CD14-positive monocyte (primary cell): ENCODE results near the gene IGFBP4. TPM values are rescaled to one million over a fixed set of nuclear protein-coding genes. Genes with fewer than 3 reads are reported as not detected.

Experiments used
- DNase-seq, 3 donors: peaks; one replicate each; pipeline ENCODE4 v3.0.0-alpha.2; 2011 to 2022
- H2AFZ ChIP-seq: 2 replicates; pipeline ENCODE4 v1.6.0; 2012; ENCODE audit warnings: mild to moderate bottlenecking, low read depth, low read length, inconsistent platforms; ENCODE audit not compliant: insufficient read depth, poor library complexity, severe bottlenecking
- H3K27ac ChIP-seq, 2 donors: 1 replicate in 1 of 2; 2 replicates in 1 of 2; pipeline ENCODE4 v1.5.1; 2012 to 2013; ENCODE audit warnings: low read length in 2 of 2, control low read depth in 1 of 2, inconsistent platforms in 1 of 2, low read depth in 1 of 2, mild to moderate bottlenecking in 1 of 2
- H3K27me3 ChIP-seq, 2 donors: one replicate each; pipeline versions ENCODE4 v1.6.0 to v1.6.1; 2011 to 2013; ENCODE audit warnings: low read length in 2 of 2; ENCODE audit not compliant: control insufficient read depth in 2 of 2, insufficient read depth in 2 of 2
- H3K36me3 ChIP-seq, 2 donors: replicated peaks in 1 of 2; 1 replicate in 1 of 2; 2 replicates in 1 of 2; pipeline versions ENCODE4 v1.5.1 to v1.6.1; 2012 to 2013; ENCODE audit warnings: low read length in 2 of 2, control low read depth in 1 of 2, inconsistent platforms in 1 of 2, mild to moderate bottlenecking in 1 of 2; ENCODE audit not compliant: insufficient read depth in 2 of 2, control insufficient read depth in 1 of 2
- H3K4me1 ChIP-seq, 2 donors: 1 replicate in 1 of 2; 2 replicates in 1 of 2; pipeline versions ENCODE4 v1.5.1 to v1.6.1; 2012 to 2013; ENCODE audit warnings: low read length in 2 of 2, control low read depth in 1 of 2, inconsistent platforms in 1 of 2, mild to moderate bottlenecking in 1 of 2, moderate library complexity in 1 of 2; ENCODE audit not compliant: insufficient read depth in 2 of 2, control insufficient read depth in 1 of 2
- H3K4me2 ChIP-seq: replicated peaks from 2 replicates; pipeline ENCODE3; 2012; ENCODE audit warnings: low read length, moderate library complexity, mild to moderate bottlenecking; ENCODE audit not compliant: poor library complexity, severe bottlenecking; ENCODE audit errors: extremely low read depth
- H3K4me3 ChIP-seq, 3 experiments: fragments of 200-600 bp in 1 of 3; sonication (generic) in 1 of 3; replicated peaks in 1 of 3; 1 replicate in 2 of 3; 2 replicates in 1 of 3; pipeline ENCODE4 v1.5.1; 2011 to 2013; ENCODE audit warnings: low read length in 3 of 3, mild to moderate bottlenecking in 3 of 3, control low read depth in 2 of 3, low read depth in 2 of 3, inconsistent platforms in 1 of 3, moderate library complexity in 1 of 3
- H3K79me2 ChIP-seq: 2 replicates; pipeline ENCODE4 v1.6.0; 2012; ENCODE audit warnings: mild to moderate bottlenecking, control low read depth, inconsistent platforms, low read length, moderate library complexity; ENCODE audit not compliant: insufficient read depth
- H3K9ac ChIP-seq: 2 replicates; pipeline ENCODE4 v1.6.0; 2017; ENCODE audit warnings: low read length, mild to moderate bottlenecking; ENCODE audit not compliant: insufficient read depth, poor library complexity, severe bottlenecking
- H3K9me3 ChIP-seq, 2 donors: replicated peaks in 1 of 2; 1 replicate in 1 of 2; 2 replicates in 1 of 2; pipeline versions ENCODE4 v1.5.1 to v1.6.1; 2012 to 2013; ENCODE audit warnings: low read length in 2 of 2, control low read depth in 1 of 2; ENCODE audit not compliant: control insufficient read depth in 1 of 2, insufficient read depth in 1 of 2
- H4K20me1 ChIP-seq: 2 replicates; pipeline ENCODE4 v1.6.0; 2012; ENCODE audit warnings: mild to moderate bottlenecking, low read length, control low read depth, moderate library complexity; ENCODE audit not compliant: insufficient read depth
- H3K27ac Mint-ChIP-seq, 7 donors: one replicate each; pipeline ENCODE4 v1.8.0; 2020; ENCODE audit warnings: mild to moderate bottlenecking in 7 of 7, mixed read lengths in 7 of 7, moderate library complexity in 6 of 7, inconsistent platforms in 2 of 7
- H3K27me3 Mint-ChIP-seq, 3 donors: one replicate each; pipeline ENCODE4 v1.8.0; 2021 to 2022; ENCODE audit warnings: low read depth in 3 of 3, mild to moderate bottlenecking in 3 of 3, mixed read lengths in 3 of 3, moderate library complexity in 3 of 3, inconsistent platforms in 1 of 3
- H3K36me3 Mint-ChIP-seq, 2 donors: one replicate each; pipeline ENCODE4 v1.8.0; 2020; ENCODE audit warnings: mixed read lengths in 2 of 2, inconsistent platforms in 1 of 2, mild to moderate bottlenecking in 1 of 2
- H3K4me1 Mint-ChIP-seq: one replicate; pipeline ENCODE4 v1.8.0; 2020; ENCODE audit warnings: mild to moderate bottlenecking, mixed read lengths
- H3K4me3 Mint-ChIP-seq, 2 donors: one replicate each; pipeline ENCODE4 v1.8.0; 2020; ENCODE audit warnings: mild to moderate bottlenecking in 2 of 2, mixed read lengths in 2 of 2, moderate library complexity in 1 of 2
- H3K9me3 Mint-ChIP-seq, 7 donors: one replicate each; pipeline ENCODE4 v1.8.0; 2020 to 2022; ENCODE audit warnings: mixed read lengths in 7 of 7, mild to moderate bottlenecking in 6 of 7, moderate library complexity in 6 of 7, inconsistent platforms in 2 of 7
- CTCF ChIP-seq: fragments of 200-600 bp; IDR thresholded peaks from one replicate; pipeline ENCODE4 v1.8.0; 2022; ENCODE audit warnings: antibody characterized with exemption, mild to moderate bottlenecking
- WGBS: methylation state at CpG from one replicate; pipeline ENCODE4 v1.1.5; 2013; ENCODE audit warnings: missing lambda C conversion rate; ENCODE audit not compliant: insufficient coverage; 5-methylcytosine and 5-hydroxymethylcytosine counted together
- intact Hi-C, 2 donors: fragments of 100-400 bp; cut with micrococcal nuclease; formaldehyde crosslinking; loops; one replicate each; pipeline versions ENCODE4 v1.15.0 to v1.15.1; 2023
- polyA plus RNA-seq, 3 donors: library from polyadenylated mRNA; depleted of rRNA in 1 of 3; unstranded in 2 of 3; stranded (reverse) in 1 of 3; fragments of 300-500 nt in 2 of 3; fragments of >200 nt in 1 of 3; fragmentation: Illumina TruSeq in 2 of 3; gene quantifications; 1 replicate in 2 of 3; 2 replicates in 1 of 3; pipeline ENCODE4 v1.2.3, GENCODE V29; 2012 to 2021

Gene IGFBP4
- polyA plus RNA-seq, 3 donors: 0.04 to 0.15 TPM; not detected in 1

GRCh38 chr17:40457369-40457768 is 14.1 kb downstream of the IGFBP4 start:
- no peaks in the 10 kb centered on the region for H3K9me3 ChIP-seq
- Mint-ChIP-seq H3K4me1 (no peaks in the 10 kb centered on the region), H3K36me3 (no peaks in the 10 kb centered on the region), H3K27me3 (peaks cover 6 to 16% (median 8%) of the 10 kb centered on the region in 3 donors), H3K9me3 (no peaks in the 10 kb centered on the region), H3K4me3 (no peak overlapping the region), H3K27ac (peak overlapping the region in 1 of 7 donors; percentile 71)
- WGBS: 83% methylated on average over 2 of the region's 3 CpGs
- H3K27ac ChIP-seq: no peak overlapping the region
- H3K4me1 ChIP-seq: no peaks in the 10 kb centered on the region
- H3K4me3 ChIP-seq: no peak overlapping the region
- no peak overlapping the region for H3K9ac ChIP-seq
- intact Hi-C loops: no loop called here
- TF ChIP-seq CTCF: no peak
- no peaks in the 10 kb centered on the region for H3K27me3 ChIP-seq
- H2AFZ ChIP-seq: no peak overlapping the region
- H3K79me2 ChIP-seq: no peaks in the 10 kb centered on the region
- DNase-seq: no peak
- H4K20me1 ChIP-seq: no peaks in the 10 kb centered on the region
- no peaks in the 10 kb centered on the region for H3K36me3 ChIP-seq
- H3K4me2 ChIP-seq: no peak overlapping the region

- no peak overlapping the region for H3K4me3 ChIP-seq
- H2AFZ ChIP-seq: no peak overlapping the region
- H3K9me3 ChIP-seq: no peaks in the 10 kb centered on the region
- 94% methylated on average over 9 of the region's 16 CpGs for WGBS
- H3K36me3 ChIP-seq: no peaks in the 10 kb centered on the region
- H3K36me3 Mint-ChIP-seq: no peaks in the 10 kb centered on the region
- H3K27ac ChIP-seq: no peak overlapping the region
- intact Hi-C loops: no loop called here
- no peak overlapping the region for H3K4me3 Mint-ChIP-seq
- no peak overlapping the region for H3K4me2 ChIP-seq
- no peaks in the 10 kb centered on the region for H3K9me3 Mint-ChIP-seq
- no peaks in the 10 kb centered on the region for H3K4me1 ChIP-seq
- H3K27me3 Mint-ChIP-seq: peaks cover 4 to 12% (median 7%) of the 10 kb centered on the region in 3 donors
- DNase-seq: no peak
- no peaks in the 10 kb centered on the region for H3K79me2 ChIP-seq
- no peaks in the 10 kb centered on the region for H3K4me1 Mint-ChIP-seq
- H3K27ac Mint-ChIP-seq: peak overlapping the region in 1 of 7 donors; percentile 27
- no peaks in the 10 kb centered on the region for H3K27me3 ChIP-seq
- H3K9ac ChIP-seq: no peak overlapping the region
- no peaks in the 10 kb centered on the region for H4K20me1 ChIP-seq
- no peak for TF ChIP-seq CTCF
Measured at GRCh38 chr17:40457964-40458791, 14.9 kb downstream of the IGFBP4 start.
